MM.1S (cell line): ENCODE data around the gene SMCO3.

Experiments used
- EZH2 ChIP-seq: fragments of 300-600 bp; sonication (generic); optimal IDR thresholded peaks from 2 replicates; pipeline ENCODE3; 2017; ENCODE audit warnings: low read depth, mild to moderate bottlenecking, antibody characterized with exemption, low read length, mixed read lengths
- TF ChIP-seq, protein P1 (sequence below): fragments of 300-600 bp; sonication (generic); IDR thresholded peaks from 2 replicates; pipeline ENCODE4 v1.5.1; 2016; ENCODE audit warnings: antibody characterized with exemption, low read length, mixed read lengths

DNA sequence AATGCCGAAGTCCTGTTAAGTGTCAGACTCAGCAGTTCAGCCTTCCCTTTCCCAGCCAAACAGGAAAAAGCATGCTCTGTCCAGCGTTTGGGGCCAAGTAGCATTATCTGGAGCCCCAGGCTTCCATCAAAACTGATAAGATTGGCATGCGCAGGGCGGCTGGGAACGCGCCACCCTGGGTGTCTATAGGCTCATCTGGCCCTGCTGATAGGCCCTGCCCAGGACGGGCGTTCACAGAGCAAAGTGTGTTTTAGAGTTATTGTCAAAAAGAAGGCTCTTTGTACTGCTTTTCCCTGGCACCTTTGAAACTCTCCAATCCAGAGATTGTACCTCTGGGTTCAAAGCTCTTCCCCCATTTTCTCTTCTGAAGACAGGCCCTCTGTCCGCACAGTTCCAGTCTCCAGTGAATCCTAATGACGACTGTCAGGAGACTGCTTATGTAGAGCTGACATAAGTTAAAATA, 29.5 kb upstream of the SMCO3 start, which contains the start of gene ART4:
- TF ChIP-seq, protein P1, sequence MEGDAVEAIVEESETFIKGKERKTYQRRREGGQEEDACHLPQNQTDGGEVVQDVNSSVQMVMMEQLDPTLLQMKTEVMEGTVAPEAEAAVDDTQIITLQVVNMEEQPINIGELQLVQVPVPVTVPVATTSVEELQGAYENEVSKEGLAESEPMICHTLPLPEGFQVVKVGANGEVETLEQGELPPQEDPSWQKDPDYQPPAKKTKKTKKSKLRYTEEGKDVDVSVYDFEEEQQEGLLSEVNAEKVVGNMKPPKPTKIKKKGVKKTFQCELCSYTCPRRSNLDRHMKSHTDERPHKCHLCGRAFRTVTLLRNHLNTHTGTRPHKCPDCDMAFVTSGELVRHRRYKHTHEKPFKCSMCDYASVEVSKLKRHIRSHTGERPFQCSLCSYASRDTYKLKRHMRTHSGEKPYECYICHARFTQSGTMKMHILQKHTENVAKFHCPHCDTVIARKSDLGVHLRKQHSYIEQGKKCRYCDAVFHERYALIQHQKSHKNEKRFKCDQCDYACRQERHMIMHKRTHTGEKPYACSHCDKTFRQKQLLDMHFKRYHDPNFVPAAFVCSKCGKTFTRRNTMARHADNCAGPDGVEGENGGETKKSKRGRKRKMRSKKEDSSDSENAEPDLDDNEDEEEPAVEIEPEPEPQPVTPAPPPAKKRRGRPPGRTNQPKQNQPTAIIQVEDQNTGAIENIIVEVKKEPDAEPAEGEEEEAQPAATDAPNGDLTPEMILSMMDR, result no peak
- no peak for TF ChIP-seq EZH2
